BE2C (cell line): ENCODE data around the gene CBLN1.

Source experiments
- DNase-seq: peaks from one replicate; pipeline ENCODE4 v3.0.0-alpha.2; 2020
- H3K27me3 ChIP-seq: fragments of 250-450 bp; sonication (Bioruptor Pico); 2 replicates; pipeline ENCODE4 v1.5.1; 2020; ENCODE audit warnings: mild to moderate bottlenecking
- H3K36me3 ChIP-seq: fragments of 250-450 bp; sonication (Bioruptor Pico); 2 replicates; pipeline ENCODE4 v1.5.1; 2020; ENCODE audit warnings: mild to moderate bottlenecking
- H3K4me1 ChIP-seq: fragments of 250-450 bp; sonication (Bioruptor Pico); 2 replicates; pipeline ENCODE4 v1.5.1; 2020
- H3K4me3 ChIP-seq: 2 replicates; pipeline ENCODE4 v1.5.1; 2011; ENCODE audit warnings: low read depth, low read length
- H3K9me3 ChIP-seq: fragments of 250-450 bp; sonication (Bioruptor Pico); 2 replicates; pipeline ENCODE4 v1.5.1; 2020
- CTCF ChIP-seq: IDR thresholded peaks from 2 replicates; pipeline ENCODE4 v1.5.1; 2012; ENCODE audit warnings: mild to moderate bottlenecking, low read depth, low read length

Gene CBLN1

DNA sequence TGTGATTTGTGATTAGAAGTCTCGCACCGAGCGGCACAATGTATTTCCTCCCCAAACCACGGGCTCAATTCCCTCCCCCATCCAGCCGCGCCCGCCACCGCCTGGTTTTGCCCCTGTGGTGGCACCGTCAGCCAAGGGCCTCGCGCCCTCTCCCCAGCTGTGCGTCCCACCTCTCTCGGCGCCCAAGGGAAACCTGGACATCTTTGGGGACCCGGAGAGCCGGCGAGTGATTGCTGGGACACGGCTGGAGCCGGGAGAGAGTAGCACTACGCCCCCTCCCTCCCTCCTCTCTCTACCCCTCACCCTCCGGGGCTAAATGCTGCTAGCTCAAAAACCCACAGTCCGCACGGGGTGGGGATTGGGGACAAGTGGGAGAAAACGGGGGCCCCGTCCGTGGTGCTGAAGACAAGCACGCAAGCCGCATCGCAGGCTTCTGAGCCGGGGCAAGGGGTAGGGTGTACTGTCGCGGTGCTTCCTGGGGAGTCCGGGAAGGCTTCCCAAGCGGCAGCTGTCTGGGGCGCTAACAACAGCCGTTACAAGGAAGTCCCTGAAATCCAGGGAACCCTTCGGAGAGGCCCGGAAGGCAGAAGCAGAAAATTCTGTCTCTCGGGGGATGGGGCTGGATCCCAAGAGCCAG is 1.4 kb downstream of the CBLN1 start:
- Histone ChIP-seq H3K9me3 (no peaks in the 10 kb centered on the region; the same call in 1 of the 2 replicates), H3K27me3 (peaks cover 17% of the 10 kb centered on the region), H3K4me3 (peak overlapping the region; percentile 59), H3K4me1 (peaks cover 5% of the 10 kb centered on the region; the same call in 1 of the 2 replicates), H3K36me3 (no peaks in the 10 kb centered on the region)
- DNase-seq, result no peak
- no peak for TF ChIP-seq CTCF

- no peak for TF ChIP-seq CTCF
- Histone ChIP-seq H3K9me3 (no peaks in the 10 kb centered on the region; the same call in 1 of the 2 replicates), H3K36me3 (no peaks in the 10 kb centered on the region), H3K4me3 (no peak overlapping the region), H3K27me3 (peaks cover 17% of the 10 kb centered on the region), H3K4me1 (peaks cover 5% of the 10 kb centered on the region; the same call in 1 of the 2 replicates)
- no peak for DNase-seq
These were observed 2.5 kb downstream of the CBLN1 start for GRCh38 chr16:49278944-49279725.

DNA sequence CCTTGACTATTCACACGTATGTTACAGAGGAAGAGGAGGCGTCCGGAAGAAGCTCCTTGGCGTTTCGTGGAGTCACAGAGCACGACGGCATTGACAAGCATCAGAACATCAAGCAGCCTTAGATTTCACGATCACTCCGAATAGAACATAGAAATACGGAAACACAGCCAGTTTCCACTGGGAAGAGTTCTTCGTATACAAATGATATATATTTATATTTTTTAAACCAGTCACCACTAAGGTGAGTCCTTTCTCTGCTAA is 3.1 kb downstream of the CBLN1 start:
- Histone ChIP-seq H3K4me3 (no peak overlapping the region), H3K27me3 (peaks cover 17% of the 10 kb centered on the region), H3K4me1 (peaks cover 5% of the 10 kb centered on the region; the same call in 1 of the 2 replicates), H3K9me3 (no peaks in the 10 kb centered on the region; the same call in 1 of the 2 replicates), H3K36me3 (no peaks in the 10 kb centered on the region)
- no peak for DNase-seq
- TF ChIP-seq CTCF, result no peak

DNA sequence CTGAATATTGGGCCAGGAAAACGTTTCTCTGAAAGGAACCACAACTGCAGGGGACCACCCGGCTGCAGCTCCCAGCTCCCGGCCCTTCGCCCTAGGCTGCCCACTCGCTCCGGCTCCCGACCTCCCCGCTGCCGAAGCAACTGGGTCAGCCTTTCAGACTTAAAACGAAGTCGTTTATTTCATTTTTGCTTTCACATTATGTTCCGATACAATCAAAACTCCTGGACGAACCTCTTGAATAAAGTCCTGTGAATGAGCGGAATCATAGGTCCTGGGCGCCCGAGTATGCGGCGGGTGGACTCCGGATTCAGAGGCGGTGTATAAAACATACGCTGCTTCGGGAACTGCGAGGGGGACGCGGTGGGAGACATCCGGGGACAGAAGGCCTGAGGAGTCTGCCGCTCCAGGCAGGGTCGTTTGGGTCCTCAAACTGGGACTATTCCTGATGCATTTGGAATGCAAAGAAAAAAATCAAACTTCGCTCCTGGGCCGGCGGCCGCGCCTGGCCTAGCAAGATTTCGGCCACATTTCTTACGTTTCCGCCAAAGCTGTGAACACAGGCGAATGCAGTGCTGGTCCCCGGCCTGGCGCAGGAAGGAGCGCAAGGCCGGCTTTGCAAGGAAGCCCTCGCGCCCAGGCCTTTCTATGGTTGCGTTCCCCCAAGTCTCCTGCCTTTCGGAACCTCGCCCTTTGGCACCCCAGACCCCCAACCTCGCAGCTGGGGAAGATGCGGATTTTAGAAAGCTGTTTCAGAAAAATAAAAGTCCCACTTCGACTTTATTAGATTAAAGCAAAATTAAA is 3.7 kb downstream of the CBLN1 start:
- Histone ChIP-seq H3K36me3 (no peaks in the 10 kb centered on the region), H3K27me3 (peaks cover 17% of the 10 kb centered on the region), H3K9me3 (no peaks in the 10 kb centered on the region; the same call in 1 of the 2 replicates), H3K4me3 (no peak overlapping the region), H3K4me1 (peaks cover 5% of the 10 kb centered on the region; the same call in 1 of the 2 replicates)
- TF ChIP-seq CTCF, result no peak
- DNase-seq, result no peak

DNA sequence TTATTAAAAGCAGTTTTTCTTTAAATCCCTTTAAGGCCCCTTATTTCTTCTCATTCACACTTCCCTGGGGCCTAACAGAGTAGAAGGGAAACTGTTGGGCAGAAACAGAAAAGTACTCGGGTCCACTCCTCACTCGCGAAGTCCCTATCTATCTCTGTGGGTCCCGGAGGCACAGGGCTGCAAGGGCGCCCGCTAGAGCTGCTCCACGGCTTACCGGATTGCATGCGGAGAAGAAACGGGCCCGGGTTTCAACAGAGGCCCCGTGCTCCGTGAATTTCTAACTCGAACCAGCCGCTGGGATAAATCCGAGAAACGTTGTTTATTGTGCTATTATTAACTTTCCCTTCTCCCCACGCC is 4.3 kb downstream of the CBLN1 start:
- no peak for TF ChIP-seq CTCF
- Histone ChIP-seq H3K4me1 (peaks cover 5% of the 10 kb centered on the region; the same call in 1 of the 2 replicates), H3K9me3 (no peaks in the 10 kb centered on the region; the same call in 1 of the 2 replicates), H3K27me3 (peaks cover 17% of the 10 kb centered on the region), H3K4me3 (no peak overlapping the region), H3K36me3 (no peaks in the 10 kb centered on the region)
- no peak for DNase-seq
